GM12872 (cell line): ENCODE results near the gene MED27.

Experiments
- TF ChIP-seq, protein P1 (sequence below): IDR thresholded peaks from 3 replicates; pipeline ENCODE4 v1.5.1; 2011; ENCODE audit warnings: low read depth, mild to moderate bottlenecking, low read length, moderate library complexity; ENCODE audit not compliant: insufficient read depth

Gene MED27

DNA sequence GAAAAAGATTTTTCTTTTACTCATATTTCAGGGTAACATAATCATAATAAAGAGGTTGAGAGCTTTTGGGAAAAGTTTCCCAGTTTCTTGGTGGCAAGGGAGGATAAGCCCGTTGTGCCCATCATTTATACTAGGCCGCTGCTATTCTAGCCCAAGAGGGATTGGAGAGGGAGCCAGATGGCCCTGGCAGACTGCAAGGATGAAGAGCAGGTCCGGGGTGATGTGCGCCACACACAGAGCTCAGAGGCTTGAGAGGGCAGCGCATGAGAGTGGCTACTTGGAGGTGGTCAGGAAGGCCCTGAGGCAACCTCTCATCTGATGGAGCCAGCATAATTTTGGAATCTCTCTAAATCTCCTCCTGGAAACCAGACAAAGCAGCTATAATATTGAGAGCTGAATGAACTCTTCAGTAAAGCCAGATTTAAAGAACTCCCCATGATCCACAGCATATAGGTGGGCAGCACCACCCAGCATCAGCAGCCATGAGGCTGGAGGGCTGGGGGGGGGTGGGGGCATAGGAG, 110.1 kb downstream of the MED27 start:
- TF ChIP-seq, protein P1, sequence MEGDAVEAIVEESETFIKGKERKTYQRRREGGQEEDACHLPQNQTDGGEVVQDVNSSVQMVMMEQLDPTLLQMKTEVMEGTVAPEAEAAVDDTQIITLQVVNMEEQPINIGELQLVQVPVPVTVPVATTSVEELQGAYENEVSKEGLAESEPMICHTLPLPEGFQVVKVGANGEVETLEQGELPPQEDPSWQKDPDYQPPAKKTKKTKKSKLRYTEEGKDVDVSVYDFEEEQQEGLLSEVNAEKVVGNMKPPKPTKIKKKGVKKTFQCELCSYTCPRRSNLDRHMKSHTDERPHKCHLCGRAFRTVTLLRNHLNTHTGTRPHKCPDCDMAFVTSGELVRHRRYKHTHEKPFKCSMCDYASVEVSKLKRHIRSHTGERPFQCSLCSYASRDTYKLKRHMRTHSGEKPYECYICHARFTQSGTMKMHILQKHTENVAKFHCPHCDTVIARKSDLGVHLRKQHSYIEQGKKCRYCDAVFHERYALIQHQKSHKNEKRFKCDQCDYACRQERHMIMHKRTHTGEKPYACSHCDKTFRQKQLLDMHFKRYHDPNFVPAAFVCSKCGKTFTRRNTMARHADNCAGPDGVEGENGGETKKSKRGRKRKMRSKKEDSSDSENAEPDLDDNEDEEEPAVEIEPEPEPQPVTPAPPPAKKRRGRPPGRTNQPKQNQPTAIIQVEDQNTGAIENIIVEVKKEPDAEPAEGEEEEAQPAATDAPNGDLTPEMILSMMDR, result no peak

DNA sequence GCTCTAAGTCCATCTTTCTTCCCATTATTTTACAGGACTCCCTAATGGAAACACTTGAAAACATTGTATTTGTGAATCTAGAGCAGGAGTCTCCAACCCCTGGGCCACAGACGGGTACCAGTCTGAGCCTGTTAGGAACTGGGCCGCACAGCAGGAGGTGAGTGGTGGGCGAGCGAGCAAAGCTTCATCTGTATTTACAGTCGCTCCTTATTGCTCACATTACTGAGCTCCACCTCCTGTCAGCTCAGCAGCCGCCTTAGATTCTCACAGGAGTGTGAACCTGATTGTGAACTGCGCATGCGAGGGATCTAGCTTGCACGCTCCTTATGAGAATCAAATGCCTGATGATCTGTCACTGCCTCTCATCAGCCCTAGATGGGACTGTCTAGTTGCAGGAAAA, 111.0 kb downstream of the MED27 start:
- TF ChIP-seq, protein P1, result no peak

DNA sequence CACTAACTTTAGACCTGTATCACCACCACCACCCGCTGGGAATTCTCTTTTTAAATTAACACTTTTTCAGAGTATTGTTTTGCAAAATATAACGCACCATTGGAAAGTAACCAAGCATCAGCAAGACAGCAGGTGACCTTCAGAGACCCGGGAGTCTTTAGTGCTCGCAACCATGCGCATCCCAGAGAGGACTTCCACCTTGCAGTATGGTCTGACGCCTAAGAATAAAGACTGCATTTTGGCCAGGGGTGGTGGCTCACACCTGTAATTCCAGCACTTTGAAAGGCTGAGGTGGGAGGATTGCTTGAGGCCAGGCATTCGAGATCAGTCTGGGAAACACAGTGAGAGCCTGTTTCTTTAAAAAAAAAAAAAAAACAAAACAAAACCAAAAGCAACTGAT, 113.8 kb downstream of the MED27 start:
- TF ChIP-seq, protein P1, result no peak

DNA sequence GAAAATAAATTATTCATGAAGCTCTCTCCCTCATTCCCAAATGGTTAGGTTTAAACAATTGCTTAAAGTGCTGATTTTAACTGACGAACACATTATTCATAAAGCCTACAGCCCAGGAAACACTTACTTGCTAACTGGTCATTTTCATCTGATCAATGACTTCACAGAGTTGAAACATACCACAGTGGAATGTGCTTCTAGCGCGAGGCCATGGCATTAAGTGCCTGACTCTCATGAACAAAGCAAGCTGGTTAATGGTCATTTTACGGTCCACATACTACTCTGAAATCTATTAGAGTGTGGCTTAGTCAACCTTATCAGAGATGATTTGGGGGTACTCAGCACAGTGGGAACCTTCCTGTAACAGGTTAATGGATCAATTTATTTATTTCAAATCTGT, 114.6 kb downstream of the MED27 start:
- TF ChIP-seq, protein P1, result no peak

DNA sequence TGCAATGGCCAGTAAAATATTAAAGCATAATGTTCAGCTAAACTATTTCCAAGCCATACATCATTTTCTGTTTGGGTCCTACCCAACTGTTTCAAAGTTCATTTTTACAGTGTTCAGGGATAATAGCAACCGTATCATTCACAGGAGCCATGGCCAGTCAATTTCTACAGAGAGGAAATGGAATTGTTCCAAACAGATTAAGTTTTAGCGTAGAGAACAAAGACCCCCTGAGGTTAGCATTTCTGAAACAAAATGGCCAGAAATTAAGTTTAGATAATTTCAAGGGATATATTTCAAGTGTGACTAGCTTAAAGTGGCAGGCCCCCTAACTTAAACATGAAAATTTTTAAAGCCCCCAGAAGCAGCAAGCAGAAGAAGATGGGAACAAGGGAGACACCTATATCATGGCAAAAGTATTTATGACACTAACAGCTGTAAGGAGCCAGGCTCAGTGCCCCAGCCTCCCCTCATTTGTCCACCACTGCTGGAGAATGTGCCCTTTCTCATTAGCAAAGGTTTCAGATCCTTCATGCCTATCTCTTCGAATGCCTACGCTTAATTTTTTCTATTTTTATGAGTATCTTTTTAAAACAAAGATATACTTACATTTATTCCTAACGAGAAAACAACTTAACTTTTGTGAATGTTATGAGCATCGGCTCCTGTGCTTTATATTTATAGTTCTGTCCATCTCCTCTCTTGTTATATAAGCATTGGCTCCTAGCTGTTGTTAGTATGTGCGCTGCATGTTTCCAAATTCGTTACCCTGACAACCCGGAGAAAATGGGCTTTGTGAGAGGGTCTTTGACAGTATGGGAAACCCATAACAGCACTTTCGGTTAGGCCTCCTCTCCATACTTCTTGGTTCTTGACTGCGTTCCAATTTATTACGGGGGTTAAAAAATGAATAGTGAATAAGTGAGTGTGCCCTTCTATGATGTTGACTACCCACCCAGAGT, 116.3 kb downstream of the MED27 start:
- TF ChIP-seq, protein P1, result no peak

DNA sequence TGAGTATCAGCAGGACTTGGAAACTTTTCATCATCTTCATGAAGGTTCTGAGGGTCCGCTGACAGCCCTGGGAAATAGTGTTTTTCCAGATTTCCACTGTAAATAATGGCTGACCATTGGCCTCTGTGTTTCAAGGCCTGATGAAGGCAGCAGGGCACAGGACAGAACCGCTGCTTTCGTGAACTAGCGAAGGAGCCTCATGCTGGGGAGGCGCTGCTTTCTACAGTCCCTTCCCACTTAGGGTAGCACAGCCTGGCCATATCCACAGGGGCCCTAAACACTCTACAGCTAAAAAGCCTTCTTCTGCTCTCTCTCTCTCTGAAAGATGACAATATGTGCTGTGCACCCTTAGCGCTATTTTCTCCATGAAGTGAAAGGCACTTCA, 118.2 kb downstream of the MED27 start:
- TF ChIP-seq, protein P1, result no peak

DNA sequence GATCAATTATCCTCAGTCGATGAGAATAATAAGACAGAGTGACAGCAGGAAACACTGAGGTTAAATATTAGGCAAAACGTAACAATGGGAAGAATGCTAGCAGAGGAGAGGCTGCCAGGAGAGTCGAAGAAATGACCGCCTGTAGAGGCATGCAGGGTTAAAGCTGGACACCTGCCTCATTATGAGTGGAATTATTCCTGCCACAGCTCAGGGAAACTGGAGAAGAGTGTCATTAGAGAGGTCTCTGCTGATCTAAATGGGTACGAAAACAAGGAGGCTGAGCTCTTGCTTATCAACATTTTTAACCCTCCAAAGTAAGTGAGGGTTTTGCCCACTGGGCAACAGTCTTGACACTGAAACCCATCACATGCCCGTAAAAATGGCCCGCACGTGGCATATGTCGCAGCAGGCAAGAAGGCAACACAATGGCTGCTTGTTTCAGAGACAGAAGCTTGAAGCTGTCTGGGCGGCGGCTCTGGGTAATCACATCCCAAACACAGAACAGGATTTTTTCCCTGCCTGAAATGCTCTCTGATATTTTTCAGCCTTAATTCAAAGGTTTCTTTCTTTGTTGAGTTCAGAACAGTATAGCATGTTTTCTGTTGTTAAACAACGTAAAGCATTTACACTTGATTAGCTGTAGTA, 118.7 kb downstream of the MED27 start:
- TF ChIP-seq, protein P1, result no peak
